Ovary (tissue), 3 donors: Measurements from ENCODE around the gene HADHA.

Source experiments
- EP300 ChIP-seq: sonication (generic); formaldehyde crosslinking; IDR thresholded peaks from one replicate; pipeline ENCODE4 v1.6.1; 2017; ENCODE audit warnings: antibody characterized with exemption
- POLR2A ChIP-seq: fragments of 450-650 bp; IDR thresholded peaks from one replicate; pipeline ENCODE4 v1.6.1; 2017; ENCODE audit warnings: antibody characterized with exemption, mild to moderate bottlenecking, moderate library complexity
- TF ChIP-seq, protein P1 (sequence below), 3 donors: fragments of 450-650 bp in 2 of 3; fragments of 200-600 bp in 1 of 3; IDR thresholded peaks; one replicate each; pipeline versions ENCODE4 v1.5.1 to v1.8.0; 2016 to 2022; ENCODE audit warnings: antibody characterized with exemption in 3 of 3, mild to moderate bottlenecking in 1 of 3
- donor health status: DM: no; HTN: no; CAD: no.

DNA sequence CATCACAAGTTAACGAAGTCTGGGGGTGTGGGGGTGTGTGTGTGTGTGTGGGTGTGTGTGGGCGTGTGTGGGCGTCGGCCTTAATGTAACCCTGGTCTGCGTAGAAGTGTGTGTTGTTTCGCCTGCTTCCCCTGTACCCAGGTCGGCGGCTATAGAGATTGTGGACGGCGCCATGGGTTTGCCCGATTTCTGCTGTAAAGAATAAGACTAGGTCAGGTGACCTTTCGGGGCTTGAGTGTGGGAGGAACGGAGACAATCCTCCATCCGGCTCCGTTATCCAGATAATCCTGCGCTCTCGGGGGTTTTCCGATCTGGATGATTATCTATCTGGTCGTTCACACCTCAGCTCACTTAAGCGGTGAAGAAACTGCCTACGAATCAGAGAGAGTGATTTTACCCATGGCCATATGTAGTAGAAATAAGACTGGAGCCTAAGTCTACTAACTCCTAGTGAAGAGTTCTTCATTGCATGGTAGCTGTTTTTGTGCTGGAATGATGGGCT is 850 bp upstream of the HADHA start:
- TF ChIP-seq POLR2A, result no peak
- TF ChIP-seq, protein P1, sequence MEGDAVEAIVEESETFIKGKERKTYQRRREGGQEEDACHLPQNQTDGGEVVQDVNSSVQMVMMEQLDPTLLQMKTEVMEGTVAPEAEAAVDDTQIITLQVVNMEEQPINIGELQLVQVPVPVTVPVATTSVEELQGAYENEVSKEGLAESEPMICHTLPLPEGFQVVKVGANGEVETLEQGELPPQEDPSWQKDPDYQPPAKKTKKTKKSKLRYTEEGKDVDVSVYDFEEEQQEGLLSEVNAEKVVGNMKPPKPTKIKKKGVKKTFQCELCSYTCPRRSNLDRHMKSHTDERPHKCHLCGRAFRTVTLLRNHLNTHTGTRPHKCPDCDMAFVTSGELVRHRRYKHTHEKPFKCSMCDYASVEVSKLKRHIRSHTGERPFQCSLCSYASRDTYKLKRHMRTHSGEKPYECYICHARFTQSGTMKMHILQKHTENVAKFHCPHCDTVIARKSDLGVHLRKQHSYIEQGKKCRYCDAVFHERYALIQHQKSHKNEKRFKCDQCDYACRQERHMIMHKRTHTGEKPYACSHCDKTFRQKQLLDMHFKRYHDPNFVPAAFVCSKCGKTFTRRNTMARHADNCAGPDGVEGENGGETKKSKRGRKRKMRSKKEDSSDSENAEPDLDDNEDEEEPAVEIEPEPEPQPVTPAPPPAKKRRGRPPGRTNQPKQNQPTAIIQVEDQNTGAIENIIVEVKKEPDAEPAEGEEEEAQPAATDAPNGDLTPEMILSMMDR (IDR thresholded peaks at IDR 0.05), result no peak
- TF ChIP-seq EP300, result no peak
